Liver (tissue), 9 donors: ENCODE data around the gene DHX35. TPM values are rescaled to one million over a fixed set of nuclear protein-coding genes. Genes with fewer than 3 reads are reported as not detected.

Experiments used
- DNase-seq: peaks from one replicate; pipeline ENCODE4 v3.0.0-alpha.2; 2017; ENCODE audit warnings: low spot score
- H3K27ac ChIP-seq, 2 donors: one replicate each; pipeline ENCODE4 v1.7.0; 2013; ENCODE audit warnings: inconsistent platforms in 2 of 2, low read length in 2 of 2, control low read depth in 1 of 2, low read depth in 1 of 2, mild to moderate bottlenecking in 1 of 2
- H3K27me3 ChIP-seq, 4 donors: one replicate each; pipeline versions ENCODE4 v1.6.1 to v1.7.0; 2013; ENCODE audit warnings: low read length in 3 of 4, inconsistent platforms in 1 of 4, mild to moderate bottlenecking in 1 of 4, moderate library complexity in 1 of 4; ENCODE audit not compliant: control insufficient read depth in 4 of 4, insufficient read depth in 4 of 4
- H3K36me3 ChIP-seq, 4 donors: one replicate each; pipeline versions ENCODE4 v1.6.1 to v1.7.0; 2013; ENCODE audit warnings: low read length in 3 of 4, mild to moderate bottlenecking in 3 of 4, low read depth in 1 of 4, moderate library complexity in 1 of 4; ENCODE audit not compliant: control insufficient read depth in 4 of 4, insufficient read depth in 3 of 4
- H3K4me1 ChIP-seq, 4 donors: one replicate each; pipeline versions ENCODE4 v1.6.1 to v1.7.0; 2013; ENCODE audit warnings: low read length in 3 of 4, mild to moderate bottlenecking in 3 of 4, moderate library complexity in 1 of 4; ENCODE audit not compliant: control insufficient read depth in 4 of 4, insufficient read depth in 4 of 4
- H3K4me3 ChIP-seq, 3 donors: one replicate each; pipeline versions ENCODE4 v1.6.1 to v1.7.0; 2013; ENCODE audit warnings: low read length in 3 of 3, control low read depth in 1 of 3, low read depth in 1 of 3, mild to moderate bottlenecking in 1 of 3
- H3K9ac ChIP-seq, 2 donors: one replicate each; pipeline ENCODE4 v1.7.0; 2013; ENCODE audit warnings: low read length in 2 of 2, mild to moderate bottlenecking in 2 of 2, moderate library complexity in 2 of 2, control low read depth in 1 of 2, low read depth in 1 of 2
- H3K9me3 ChIP-seq, 4 donors: one replicate each; pipeline versions ENCODE4 v1.6.1 to v1.7.0; 2013; ENCODE audit warnings: low read length in 3 of 4; ENCODE audit not compliant: control insufficient read depth in 4 of 4
- EGR1 ChIP-seq, 2 donors: IDR thresholded peaks; 2 replicates each; pipeline ENCODE4 v1.6.1; 2016 to 2018; ENCODE audit warnings: antibody characterized with exemption in 2 of 2, low read depth in 2 of 2
- FOXA1 ChIP-seq: IDR thresholded peaks from 2 replicates; pipeline ENCODE4 v1.6.1; 2016; ENCODE audit warnings: antibody characterized with exemption
- FOXA2 ChIP-seq: IDR thresholded peaks from 2 replicates; pipeline ENCODE4 v1.6.1; 2016; ENCODE audit warnings: antibody characterized with exemption
- HNF4A ChIP-seq, 2 donors: conservative IDR thresholded peaks; 2 replicates each; pipeline ENCODE4 v1.6.1; 2016; ENCODE audit warnings: antibody characterized with exemption in 2 of 2, mild to moderate bottlenecking in 2 of 2
- HNF4G ChIP-seq: IDR thresholded peaks from 2 replicates; pipeline ENCODE4 v1.6.1; 2016; ENCODE audit warnings: antibody characterized with exemption
- JUND ChIP-seq, 2 donors: IDR thresholded peaks; 2 replicates each; pipeline ENCODE4 v1.6.1; 2016; ENCODE audit warnings: antibody characterized with exemption in 2 of 2
- MAX ChIP-seq: IDR thresholded peaks from 2 replicates; pipeline ENCODE4 v1.6.1; 2016; ENCODE audit warnings: antibody characterized with exemption
- NR2F2 ChIP-seq: IDR thresholded peaks from 2 replicates; pipeline ENCODE4 v1.6.1; 2016; ENCODE audit warnings: antibody characterized with exemption
- RAD21 ChIP-seq, 2 donors: IDR thresholded peaks; 2 replicates each; pipeline ENCODE4 v1.6.1; 2016; ENCODE audit warnings: antibody characterized with exemption in 2 of 2, mild to moderate bottlenecking in 2 of 2
- REST ChIP-seq: IDR thresholded peaks from 2 replicates; pipeline ENCODE4 v1.6.1; 2016; ENCODE audit warnings: antibody characterized with exemption, mild to moderate bottlenecking
- RXRA ChIP-seq, 2 donors: IDR thresholded peaks; 2 replicates each; pipeline ENCODE4 v1.6.1; 2017 to 2018; ENCODE audit warnings: antibody characterized with exemption in 2 of 2, mild to moderate bottlenecking in 1 of 2
- SP1 ChIP-seq: IDR thresholded peaks from 2 replicates; pipeline ENCODE4 v1.6.1; 2018; ENCODE audit warnings: antibody characterized with exemption, mild to moderate bottlenecking
- TAF1 ChIP-seq: conservative IDR thresholded peaks from 2 replicates; pipeline ENCODE4 v1.6.1; 2016; ENCODE audit warnings: antibody characterized with exemption, mild to moderate bottlenecking
- YY1 ChIP-seq: IDR thresholded peaks from 2 replicates; pipeline ENCODE4 v1.6.1; 2016; ENCODE audit warnings: antibody characterized with exemption, mild to moderate bottlenecking
- ZBTB33 ChIP-seq: IDR thresholded peaks from 2 replicates; pipeline ENCODE4 v1.6.1; 2016; ENCODE audit warnings: antibody characterized with exemption
- WGBS: extraction: QIAGEN DNeasy Blood & Tissue Kit; methylation state at CpG from one replicate; pipeline ENCODE4 v1.1.7; 2013; 5-methylcytosine and 5-hydroxymethylcytosine counted together
- polyA plus RNA-seq, 2 donors: library from polyadenylated mRNA; stranded (reverse) in 1 of 2; unstranded in 1 of 2; fragments of 200-250 nt in 1 of 2; fragments of >200 nt in 1 of 2; fragmentation: Nextera tagmentation in 1 of 2; extraction: Ambion mirVana in 1 of 2; gene quantifications; one replicate each; pipeline versions ENCODE4 v1.2.1 to v1.2.3, GENCODE V29; 2013 to 2015
- total RNA-seq, 2 donors: library from RNA; depleted of rRNA; stranded (reverse); fragments of >200 nt; gene quantifications; one replicate each; pipeline ENCODE4 v1.2.3, GENCODE V29; 2014
- TF ChIP-seq, protein P1 (sequence below): fragments of 150-350 bp; IDR thresholded peaks from 2 replicates; pipeline ENCODE4 v1.5.1; 2017; ENCODE audit warnings: improper control_type of control experiment, low read depth, low read length; ENCODE audit not compliant: missing input control
- TF ChIP-seq, protein P2 (sequence below): IDR thresholded peaks from 2 replicates; pipeline ENCODE4 v1.6.1; 2016; ENCODE audit warnings: antibody characterized with exemption
- donor health status: healthy.
- donor health status: healthy.
- donor health status: healthy.
- donor health status: healthy.
- donor health status: healthy.

Gene DHX35
- total and polyA plus RNA-seq, 4 donors, result 2.7 to 10.6 (median 4.8) TPM

GRCh38 chr20:38952153-38952552 is 10.0 kb upstream of the DHX35 start:
- no peaks in the 10 kb centered on the region for H3K9me3 ChIP-seq
- H3K36me3 ChIP-seq, result peaks cover 0 to 2% (median under 1%) of the 10 kb centered on the region in 4 donors
- H3K27me3 ChIP-seq, result no peaks in the 10 kb centered on the region
- no peak for DNase-seq
- H3K4me3 ChIP-seq, result no peak overlapping the region
- H3K4me1 ChIP-seq, result peaks cover 0 to 8% (median 4%) of the 10 kb centered on the region in 4 donors
- WGBS, result 98% methylated on average over 6 of the region's 6 CpGs
- H3K9ac ChIP-seq, result no peak overlapping the region
- H3K27ac ChIP-seq, result no peak overlapping the region
- TF ChIP-seq SP1 (no peak), HNF4G (no peak), MAX (no peak), ZBTB33 (no peak), RXRA (IDR thresholded peaks at IDR 0.05) (no peak), TAF1 (no peak), RAD21 (IDR thresholded peaks at IDR 0.05) (no peak), YY1 (no peak), JUND (IDR thresholded peaks at IDR 0.05) (no peak), FOXA1 (no peak), FOXA2 (no peak), HNF4A (conservative IDR thresholded peaks at IDR 0.05) (no peak), REST (no peak)
- TF ChIP-seq, protein P1, sequence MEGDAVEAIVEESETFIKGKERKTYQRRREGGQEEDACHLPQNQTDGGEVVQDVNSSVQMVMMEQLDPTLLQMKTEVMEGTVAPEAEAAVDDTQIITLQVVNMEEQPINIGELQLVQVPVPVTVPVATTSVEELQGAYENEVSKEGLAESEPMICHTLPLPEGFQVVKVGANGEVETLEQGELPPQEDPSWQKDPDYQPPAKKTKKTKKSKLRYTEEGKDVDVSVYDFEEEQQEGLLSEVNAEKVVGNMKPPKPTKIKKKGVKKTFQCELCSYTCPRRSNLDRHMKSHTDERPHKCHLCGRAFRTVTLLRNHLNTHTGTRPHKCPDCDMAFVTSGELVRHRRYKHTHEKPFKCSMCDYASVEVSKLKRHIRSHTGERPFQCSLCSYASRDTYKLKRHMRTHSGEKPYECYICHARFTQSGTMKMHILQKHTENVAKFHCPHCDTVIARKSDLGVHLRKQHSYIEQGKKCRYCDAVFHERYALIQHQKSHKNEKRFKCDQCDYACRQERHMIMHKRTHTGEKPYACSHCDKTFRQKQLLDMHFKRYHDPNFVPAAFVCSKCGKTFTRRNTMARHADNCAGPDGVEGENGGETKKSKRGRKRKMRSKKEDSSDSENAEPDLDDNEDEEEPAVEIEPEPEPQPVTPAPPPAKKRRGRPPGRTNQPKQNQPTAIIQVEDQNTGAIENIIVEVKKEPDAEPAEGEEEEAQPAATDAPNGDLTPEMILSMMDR, result no peak
- TF ChIP-seq, protein P2, sequence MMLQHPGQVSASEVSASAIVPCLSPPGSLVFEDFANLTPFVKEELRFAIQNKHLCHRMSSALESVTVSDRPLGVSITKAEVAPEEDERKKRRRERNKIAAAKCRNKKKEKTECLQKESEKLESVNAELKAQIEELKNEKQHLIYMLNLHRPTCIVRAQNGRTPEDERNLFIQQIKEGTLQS, result no peak

GRCh38 chr20:38953630-38954340 is 8.4 kb upstream of the DHX35 start:
- peaks cover 0 to 2% (median 0%) of the 10 kb centered on the region in 4 donors for H3K36me3 ChIP-seq
- no peak overlapping the region for H3K4me3 ChIP-seq
- 84% methylated on average over 8 of the region's 8 CpGs for WGBS
- H3K4me1 ChIP-seq, result peaks cover 0 to 8% (median 4%) of the 10 kb centered on the region in 4 donors
- H3K27me3 ChIP-seq, result no peaks in the 10 kb centered on the region
- no peak overlapping the region for H3K9ac ChIP-seq
- DNase-seq, result no peak
- no peaks in the 10 kb centered on the region for H3K9me3 ChIP-seq
- H3K27ac ChIP-seq, result peak overlapping the region in 1 of 2 donors; percentile 61
- no peak for TF ChIP-seq YY1
- TF ChIP-seq SP1, result no peak
- no peak for TF ChIP-seq ZBTB33
- TF ChIP-seq TAF1, result no peak
- TF ChIP-seq JUND (IDR thresholded peaks at IDR 0.05), result no peak
- no peak for TF ChIP-seq NR2F2
- TF ChIP-seq MAX, result no peak
- TF ChIP-seq, protein P1, result no peak
- TF ChIP-seq EGR1 (IDR thresholded peaks at IDR 0.05; ENCODE audit: low read depth in 2 of 2), result no peak
- no peak for TF ChIP-seq FOXA1
